Gastrocnemius medialis (tissue), 4 donors: ENCODE results near the gene ZNF92.

Experiments
- POLR2A ChIP-seq, 2 donors: fragments of 450-650 bp; IDR thresholded peaks; one replicate each; pipeline ENCODE4 v1.6.1; 2017; ENCODE audit warnings: antibody characterized with exemption in 2 of 2, mild to moderate bottlenecking in 2 of 2, moderate library complexity in 2 of 2
- TF ChIP-seq, protein P1 (sequence below), 5 experiments: fragments of 450-650 bp in 3 of 5; fragments of 200-600 bp in 2 of 5; sonication (generic) in 2 of 5; IDR thresholded peaks in 4 of 5; conservative IDR thresholded peaks in 1 of 5; 1 replicate in 4 of 5; 2 replicates in 1 of 5; pipeline ENCODE4 v1.5.1; 2016 to 2019; ENCODE audit warnings: antibody characterized with exemption in 5 of 5, mild to moderate bottlenecking in 3 of 5, moderate library complexity in 3 of 5

DNA sequence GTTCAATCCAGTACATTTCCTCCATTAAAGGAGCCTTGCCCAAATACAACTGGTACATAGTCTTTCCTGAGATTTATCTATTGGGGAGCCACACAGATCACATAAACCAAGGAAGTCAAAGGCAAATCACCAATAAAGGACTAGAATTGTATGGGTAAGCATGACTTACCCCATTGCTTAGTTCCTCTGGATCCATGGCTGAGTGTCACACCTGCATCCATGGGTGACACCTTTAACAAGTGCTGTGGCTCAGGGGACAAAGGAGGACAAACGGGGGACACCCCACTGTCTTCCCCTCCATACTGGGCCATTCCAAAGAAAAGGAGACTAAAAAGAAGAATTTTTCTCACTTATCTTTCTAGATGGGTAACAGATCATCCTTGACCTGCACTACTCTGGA, 30.4 kb downstream of the ZNF92 start:
- TF ChIP-seq, protein P1, sequence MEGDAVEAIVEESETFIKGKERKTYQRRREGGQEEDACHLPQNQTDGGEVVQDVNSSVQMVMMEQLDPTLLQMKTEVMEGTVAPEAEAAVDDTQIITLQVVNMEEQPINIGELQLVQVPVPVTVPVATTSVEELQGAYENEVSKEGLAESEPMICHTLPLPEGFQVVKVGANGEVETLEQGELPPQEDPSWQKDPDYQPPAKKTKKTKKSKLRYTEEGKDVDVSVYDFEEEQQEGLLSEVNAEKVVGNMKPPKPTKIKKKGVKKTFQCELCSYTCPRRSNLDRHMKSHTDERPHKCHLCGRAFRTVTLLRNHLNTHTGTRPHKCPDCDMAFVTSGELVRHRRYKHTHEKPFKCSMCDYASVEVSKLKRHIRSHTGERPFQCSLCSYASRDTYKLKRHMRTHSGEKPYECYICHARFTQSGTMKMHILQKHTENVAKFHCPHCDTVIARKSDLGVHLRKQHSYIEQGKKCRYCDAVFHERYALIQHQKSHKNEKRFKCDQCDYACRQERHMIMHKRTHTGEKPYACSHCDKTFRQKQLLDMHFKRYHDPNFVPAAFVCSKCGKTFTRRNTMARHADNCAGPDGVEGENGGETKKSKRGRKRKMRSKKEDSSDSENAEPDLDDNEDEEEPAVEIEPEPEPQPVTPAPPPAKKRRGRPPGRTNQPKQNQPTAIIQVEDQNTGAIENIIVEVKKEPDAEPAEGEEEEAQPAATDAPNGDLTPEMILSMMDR (IDR thresholded peaks at IDR 0.05 in 4 of 5, conservative IDR thresholded peaks at IDR 0.05 in 1 of 5) = no peak
- no peak for TF ChIP-seq POLR2A (IDR thresholded peaks at IDR 0.05)
